SK-N-MC (cell line): ENCODE results near the gene RFC1.
"Not testable (repeated sequence)": the region's sequence is repeated elsewhere in the genome, so short reads cannot be mapped to it uniquely, and the experiment has no call there.

Experiments
- EZH2 ChIP-seq: fragments of 200-600 bp; sonication (generic); IDR thresholded peaks from one replicate; pipeline ENCODE4 v1.6.1; 2017; ENCODE audit warnings: antibody characterized with exemption
- FOXP2 ChIP-seq: optimal IDR thresholded peaks from 2 replicates; pipeline ENCODE3; 2011; ENCODE audit warnings: mild to moderate bottlenecking, moderate library complexity; ENCODE audit not compliant: insufficient read depth; ENCODE audit errors: extremely low read length, control extremely low read depth
- POLR2AphosphoS5 ChIP-seq: IDR thresholded peaks from 2 replicates; pipeline ENCODE4 v1.6.1; 2012; ENCODE audit warnings: mild to moderate bottlenecking, low read depth, low read length, borderline replicate concordance

GRCh38 chr4:39360611-39361010, 5.6 kb downstream of the RFC1 start:
- not testable (repeated sequence) for TF ChIP-seq EZH2, POLR2AphosphoS5, FOXP2
